IMR-90 (cell line): ENCODE results near the gene ACSL6. TPM values are rescaled to one million over a fixed set of nuclear protein-coding genes. Genes with fewer than 3 reads are reported as not detected.

ENCODE experiments used
- ATAC-seq: fragments of 200-7000 bp; cut with Tn5 transposase; 2 replicates; pipeline ENCODE4 v1.9.1; 2020; ENCODE audit warnings: low read depth, mild to moderate bottlenecking, moderate library complexity
- BruUV-seq: library from RNA; stranded (reverse); fragments of 400-500 nt; replicated peaks from 2 replicates; lab custom pipeline; 2021; lab: Mats Ljungman, UMichigan
- CTCF ChIA-PET: fragments of 300-600 bp; formaldehyde crosslinking; extraction: SDS; loops from one replicate; lab custom pipeline; 2021; ENCODE audit warnings: antibody characterized with exemption; lab: Yijun Ruan, JAX
- POLR2A ChIA-PET: fragments of 300-600 bp; sonication (Branson Sonifier 250); formaldehyde crosslinking; loops from one replicate; lab custom pipeline; 2022; ENCODE audit warnings: antibody characterized with exemption; ENCODE audit not compliant: unreplicated experiment; lab: Charles Lee
- DNase-seq: peaks from one replicate; pipeline ENCODE4 v3.0.0; 2013
- H2AFZ ChIP-seq: replicated peaks from 2 replicates; pipeline ENCODE3; 2013; ENCODE audit warnings: low read length, mild to moderate bottlenecking; ENCODE audit not compliant: poor library complexity
- H2AK5ac ChIP-seq: 2 replicates; pipeline ENCODE4 v1.6.1; 2013; ENCODE audit warnings: low read depth, low read length, inconsistent platforms
- H2AK9ac ChIP-seq: replicated peaks from 2 replicates; pipeline ENCODE3; 2013; ENCODE audit warnings: mild to moderate bottlenecking, low read depth, low read length, moderate library complexity; ENCODE audit not compliant: poor library complexity
- H2BK120ac ChIP-seq: 2 replicates; pipeline ENCODE4 v1.6.1; 2013; ENCODE audit warnings: low read depth, low read length, inconsistent platforms
- H2BK15ac ChIP-seq: 3 replicates; pipeline ENCODE4 v1.6.1; 2013; ENCODE audit warnings: low read depth, low read length, inconsistent platforms
- H2BK20ac ChIP-seq: 2 replicates; pipeline ENCODE4 v1.6.1; 2013; ENCODE audit warnings: low read depth, mild to moderate bottlenecking, inconsistent platforms, low read length, moderate library complexity
- H2BK5ac ChIP-seq: 2 replicates; pipeline ENCODE4 v1.6.1; 2013; ENCODE audit warnings: mild to moderate bottlenecking, low read depth, low read length, inconsistent platforms; ENCODE audit not compliant: poor library complexity, severe bottlenecking
- H3K14ac ChIP-seq: replicated peaks from 2 replicates; pipeline ENCODE4 v1.6.1; 2013; ENCODE audit warnings: low read depth, low read length, inconsistent platforms
- H3K18ac ChIP-seq: 2 replicates; pipeline ENCODE4 v1.6.1; 2013; ENCODE audit warnings: low read depth, low read length, control low read depth
- H3K23ac ChIP-seq: 2 replicates; pipeline ENCODE4 v1.6.1; 2013; ENCODE audit warnings: low read depth, low read length, inconsistent platforms
- H3K27ac ChIP-seq: 2 replicates; pipeline ENCODE4 v1.5.1; 2013; ENCODE audit warnings: mild to moderate bottlenecking, control low read depth, low read length; ENCODE audit not compliant: insufficient read depth
- H3K27me3 ChIP-seq: 2 replicates; pipeline ENCODE4 v1.6.1; 2013; ENCODE audit warnings: low read length; ENCODE audit not compliant: control insufficient read depth, insufficient read depth
- H3K36me3 ChIP-seq: 2 replicates; pipeline ENCODE4 v1.6.1; 2013; ENCODE audit warnings: low read length, mixed read lengths; ENCODE audit not compliant: control insufficient read depth, insufficient read depth
- H3K4ac ChIP-seq: 2 replicates; pipeline ENCODE4 v1.6.1; 2013; ENCODE audit warnings: low read depth, low read length, inconsistent platforms
- H3K4me1 ChIP-seq: 2 replicates; pipeline ENCODE4 v1.6.1; 2013; ENCODE audit warnings: low read length, mixed read lengths; ENCODE audit not compliant: control insufficient read depth, insufficient read depth
- H3K4me2 ChIP-seq: 2 replicates; pipeline ENCODE4 v1.6.1; 2013; ENCODE audit warnings: low read depth, mild to moderate bottlenecking, control low read depth, low read length, moderate library complexity
- H3K4me3 ChIP-seq: 2 replicates; pipeline ENCODE4 v1.5.1; 2013; ENCODE audit warnings: low read depth, mild to moderate bottlenecking, control low read depth, low read length, moderate library complexity; ENCODE audit not compliant: insufficient read depth
- H3K56ac ChIP-seq: 2 replicates; pipeline ENCODE4 v1.6.1; 2013; ENCODE audit warnings: low read length, inconsistent platforms; ENCODE audit not compliant: insufficient read depth; ENCODE audit errors: extremely low read depth
- H3K79me1 ChIP-seq, 2 experiments: 2 replicates each; pipeline ENCODE4 v1.6.1; 2013; ENCODE audit warnings: low read length in 2 of 2, inconsistent platforms in 1 of 2, low read depth in 1 of 2
- H3K9ac ChIP-seq: 2 replicates; pipeline ENCODE4 v1.6.1; 2013; ENCODE audit warnings: low read depth, low read length, control low read depth
- H3K9me1 ChIP-seq: 2 replicates; pipeline ENCODE4 v1.6.1; 2013; ENCODE audit warnings: low read length, inconsistent platforms; ENCODE audit not compliant: insufficient read depth
- H3K9me3 ChIP-seq: 2 replicates; pipeline ENCODE4 v1.6.1; 2013; ENCODE audit warnings: low read length; ENCODE audit not compliant: control insufficient read depth, insufficient read depth
- H4K20me1 ChIP-seq: 2 replicates; pipeline ENCODE4 v1.6.1; 2013; ENCODE audit warnings: low read length, inconsistent platforms; ENCODE audit not compliant: insufficient read depth
- H4K5ac ChIP-seq: 2 replicates; pipeline ENCODE4 v1.6.1; 2013; ENCODE audit warnings: mild to moderate bottlenecking, low read depth, low read length, control low read depth
- H4K8ac ChIP-seq, 2 experiments: 2 replicates each; pipeline ENCODE4 v1.6.1; 2013; ENCODE audit warnings: low read depth in 2 of 2, low read length in 2 of 2, control low read depth in 1 of 2, inconsistent platforms in 1 of 2
- H4K91ac ChIP-seq: 2 replicates; pipeline ENCODE4 v1.6.1; 2013; ENCODE audit warnings: low read depth, low read length, inconsistent platforms; ENCODE audit not compliant: insufficient read depth
- BHLHE40 ChIP-seq: fragments of 150-350 bp; IDR thresholded peaks from 2 replicates; pipeline ENCODE4 v1.6.1; 2016; ENCODE audit warnings: mild to moderate bottlenecking, low read depth, low read length
- CHD1 ChIP-seq: IDR thresholded peaks from 2 replicates; pipeline ENCODE4 v1.6.1; 2012; ENCODE audit warnings: low read depth, low read length, improper control_type of control experiment
- FOS ChIP-seq: fragments of 150-350 bp; IDR thresholded peaks from 2 replicates; pipeline ENCODE4 v1.6.1; 2016; ENCODE audit warnings: low read depth, low read length
- NFE2L2 ChIP-seq: fragments of 150-350 bp; IDR thresholded peaks from 2 replicates; pipeline ENCODE4 v1.6.1; 2016; ENCODE audit warnings: low read depth, mild to moderate bottlenecking, low read length
- RFX5 ChIP-seq: IDR thresholded peaks from 2 replicates; pipeline ENCODE4 v1.8.0; 2012; ENCODE audit warnings: low read depth, mild to moderate bottlenecking, low read length, moderate library complexity
- WGBS, 2 experiments: methylation state at CpG; one replicate each; pipeline versions ENCODE4 v1.1.5 to v1.1.7; 2013; ENCODE audit warnings: missing lambda C conversion rate in 2 of 2; ENCODE audit not compliant: insufficient read length in 1 of 2; ENCODE audit errors: extremely low coverage in 2 of 2; 5-methylcytosine and 5-hydroxymethylcytosine counted together
- dilution Hi-C: fragments of 300-500 bp; cut with HindIII; formaldehyde crosslinking; loops from one replicate; pipeline ENCODE4 v1.14.3; 2018; ENCODE audit warnings: low sequenced_read_pairs; ENCODE audit not compliant: unreplicated experiment
- in situ Hi-C: fragments of 300-500 bp; cut with MboI; formaldehyde crosslinking; loops from 3 replicates; pipeline ENCODE4 v1.14.3; 2019; ENCODE audit warnings: low sequenced_read_pairs, inconsistent platforms, mixed read lengths
- intact Hi-C: fragments of 100-400 bp; cut with micrococcal nuclease; formaldehyde crosslinking; loops from 2 replicates; pipeline ENCODE4 v1.10.0; 2022
- polyA plus RNA-seq, 3 experiments: library from polyadenylated mRNA; depleted of rRNA; stranded (reverse); fragments of >200 nt; gene quantifications; 2 replicates each; pipeline ENCODE4 v1.2.3, GENCODE V29; 2012; ENCODE audit warnings: low replicate concordance in 1 of 3
- total RNA-seq: library from RNA; depleted of rRNA; stranded (reverse); fragments of >200 nt; gene quantifications from 2 replicates; pipeline ENCODE4 v1.2.3, GENCODE V29; 2012
- TF ChIP-seq, protein P1 (sequence below): fragments of 150-350 bp; IDR thresholded peaks from 2 replicates; pipeline ENCODE4 v1.6.1; 2017; ENCODE audit warnings: mild to moderate bottlenecking, antibody characterized with exemption, low read length, low read depth

Gene ACSL6
- total and polyA plus RNA-seq, 2 of the 4 experiments (the other 2 are of a cell fraction) = not detected

DNA sequence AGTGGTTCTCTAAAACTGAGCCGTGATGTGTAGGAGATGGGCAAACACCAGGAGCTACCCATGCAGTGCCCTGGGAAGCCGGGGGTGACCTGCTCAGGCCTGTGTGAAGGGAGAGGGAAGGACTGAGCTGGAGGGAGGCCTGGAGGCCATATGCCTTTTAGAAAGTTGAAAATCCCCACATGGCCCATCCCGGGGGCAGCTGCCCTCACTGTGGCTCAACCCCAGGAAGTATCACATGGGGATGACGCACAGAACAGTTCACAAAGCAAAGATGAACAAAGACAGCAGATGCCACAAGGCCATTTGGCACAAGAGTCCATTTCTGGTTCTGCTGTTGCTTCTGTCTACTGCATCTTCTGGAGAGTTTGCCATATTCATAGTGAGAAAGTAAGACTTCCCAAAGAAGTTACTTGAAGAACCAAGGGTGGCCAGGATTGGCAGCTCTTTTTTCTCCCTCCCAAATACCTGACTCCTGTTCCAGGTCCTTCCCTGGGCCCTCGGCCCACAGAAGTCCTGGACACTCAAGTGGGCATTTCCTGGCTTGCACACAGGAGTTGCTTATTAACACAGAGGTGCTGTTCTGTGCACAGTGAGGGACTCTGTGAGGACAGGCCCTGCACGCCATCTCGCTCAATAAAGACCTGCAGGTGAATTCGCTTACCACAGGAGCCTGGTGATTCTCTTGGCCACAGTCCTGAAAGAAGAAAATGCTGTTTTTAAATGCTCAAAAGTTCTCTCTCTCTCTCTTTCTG lies 25.1 kb downstream of the ACSL6 start:
- no peaks in the 10 kb centered on the region for H3K79me1 ChIP-seq
- ChIA-PET CTCF (no interaction called here), POLR2A (no interaction called here)
- TF ChIP-seq, protein P1, sequence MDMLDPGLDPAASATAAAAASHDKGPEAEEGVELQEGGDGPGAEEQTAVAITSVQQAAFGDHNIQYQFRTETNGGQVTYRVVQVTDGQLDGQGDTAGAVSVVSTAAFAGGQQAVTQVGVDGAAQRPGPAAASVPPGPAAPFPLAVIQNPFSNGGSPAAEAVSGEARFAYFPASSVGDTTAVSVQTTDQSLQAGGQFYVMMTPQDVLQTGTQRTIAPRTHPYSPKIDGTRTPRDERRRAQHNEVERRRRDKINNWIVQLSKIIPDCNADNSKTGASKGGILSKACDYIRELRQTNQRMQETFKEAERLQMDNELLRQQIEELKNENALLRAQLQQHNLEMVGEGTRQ = no peak
- TF ChIP-seq RFX5 (no peak), NFE2L2 (no peak), BHLHE40 (no peak), FOS (no peak), CHD1 (no peak)
- no peak overlapping the region for H3K9ac ChIP-seq
- dilution Hi-C loops = no loop called here
- no peak overlapping the region for H3K18ac ChIP-seq
- in situ Hi-C loops = no loop called here
- H3K27me3 ChIP-seq = peaks cover 15% of the 10 kb centered on the region
- H3K36me3 ChIP-seq = no peaks in the 10 kb centered on the region
- no peak overlapping the region for H2AK5ac ChIP-seq
- peak overlapping the region; percentile 39 for H2BK5ac ChIP-seq
- H3K4ac ChIP-seq = no peak overlapping the region
- H3K9me3 ChIP-seq = no peaks in the 10 kb centered on the region
- H2AK9ac ChIP-seq = no peak overlapping the region
- no peak overlapping the region for H3K23ac ChIP-seq
- H3K56ac ChIP-seq = no peak overlapping the region
- intact Hi-C loops = no loop called here
- H2AFZ ChIP-seq = peak overlapping the region; percentile 15
- no TSS peak for BruUV-seq
- H4K91ac ChIP-seq = no peak overlapping the region
- no peak overlapping the region for H2BK20ac ChIP-seq
- DNase-seq (peak; percentile 4), ATAC-seq (no peak)
- no peak overlapping the region for H3K4me2 ChIP-seq
- H2BK120ac ChIP-seq = no peak overlapping the region
- no peaks in the 10 kb centered on the region for H4K20me1 ChIP-seq
- H3K4me3 ChIP-seq = no peak overlapping the region
- WGBS, 2 experiments = 91% methylated on average over 4 of the region's 8 CpGs; no CpG with 5 or more reads in 1 of the 2 experiments
- no peaks in the 10 kb centered on the region for H3K4me1 ChIP-seq
- no peak overlapping the region for H4K5ac ChIP-seq
- no peak overlapping the region for H2BK15ac ChIP-seq
- no peak overlapping the region for H3K14ac ChIP-seq
- H3K27ac ChIP-seq = no peak overlapping the region
- H4K8ac ChIP-seq = no peak overlapping the region
- H3K9me1 ChIP-seq = no peaks in the 10 kb centered on the region
